OCI-LY1 (cell line): ENCODE results near the gene KIAA0319L.

Experiments used
- CTCF ChIP-seq: fragments of 200-600 bp; sonication (generic), shearing (Covaris generic); IDR thresholded peaks from 2 replicates; pipeline ENCODE4 v1.5.1; 2017; ENCODE audit warnings: mild to moderate bottlenecking, antibody characterized with exemption, low read length, moderate library complexity, mixed read lengths
- EZH2 ChIP-seq: fragments of 200-600 bp; sonication (generic), shearing (Covaris generic); IDR thresholded peaks from 2 replicates; pipeline ENCODE4 v1.8.0; 2017; ENCODE audit warnings: borderline replicate concordance, mixed run types, mild to moderate bottlenecking, antibody characterized with exemption, low read length, moderate library complexity, mixed read lengths

DNA sequence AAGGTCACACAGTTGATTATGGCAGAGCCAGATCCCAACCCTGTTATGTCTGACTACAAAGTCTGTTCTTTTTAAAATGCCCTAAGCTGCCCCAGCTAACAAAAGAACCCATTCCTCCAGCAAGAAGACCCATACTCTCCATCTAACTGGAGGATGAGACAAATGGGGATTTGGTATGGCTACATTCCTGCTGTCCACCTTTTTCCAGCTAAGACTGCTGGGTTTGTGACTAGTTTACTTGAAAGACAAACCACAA lies 112.8 kb downstream of the KIAA0319L start:
- TF ChIP-seq CTCF (no peak), EZH2 (no peak)
